CD4-positive, alpha-beta T cell (primary cell): ENCODE measurements around the gene CXorf38. TPM values are rescaled to one million over a fixed set of nuclear protein-coding genes. Genes with fewer than 3 reads are reported as not detected.

Experiments
- ATAC-seq: fragments of 200-7000 bp; cut with Tn5 transposase; one replicate; pipeline ENCODE4 v1.10.0; 2022; ENCODE audit warnings: mild to moderate bottlenecking; ENCODE audit not compliant: poor library complexity
- CTCF ChIA-PET: fragments of 350-600 bp; sonication (Branson Sonifier 250); formaldehyde crosslinking; loops from one replicate; lab custom pipeline; 2021; ENCODE audit warnings: antibody characterized with exemption, inconsistent platforms; lab: Charles Lee
- POLR2A ChIA-PET: fragments of 350-600 bp; sonication (Branson Sonifier 250); formaldehyde crosslinking; loops from one replicate; lab custom pipeline; 2021; ENCODE audit warnings: antibody characterized with exemption, inconsistent platforms; lab: Charles Lee
- DNase-seq, 14 experiments: peaks; one replicate each; pipeline ENCODE4 v3.0.0-alpha.2; 2013 to 2020; ENCODE audit warnings: mixed read lengths in 2 of 14
- H3K27ac ChIP-seq, 2 donors: one replicate each; pipeline versions ENCODE4 v1.5.1 to v1.7.0; 2013; ENCODE audit warnings: low read length in 2 of 2, low read depth in 1 of 2, mild to moderate bottlenecking in 1 of 2
- H3K27me3 ChIP-seq, 2 experiments: 1 replicate in 1 of 2; 2 replicates in 1 of 2; pipeline versions ENCODE4 v1.6.1 to v1.7.0; 2013; ENCODE audit warnings: low read length in 2 of 2, control low read depth in 1 of 2, mild to moderate bottlenecking in 1 of 2, moderate library complexity in 1 of 2; ENCODE audit not compliant: insufficient read depth in 2 of 2, control insufficient read depth in 1 of 2
- H3K36me3 ChIP-seq: one replicate; pipeline ENCODE4 v1.6.1; 2013; ENCODE audit warnings: low read length, control low read depth; ENCODE audit not compliant: insufficient read depth
- H3K4me1 ChIP-seq: one replicate; pipeline ENCODE4 v1.6.1; 2013; ENCODE audit warnings: low read length, control low read depth; ENCODE audit not compliant: insufficient read depth
- H3K4me3 ChIP-seq: one replicate; pipeline ENCODE4 v1.5.1; 2013; ENCODE audit warnings: mild to moderate bottlenecking, low read length, moderate library complexity
- H3K9me3 ChIP-seq, 2 experiments: 1 replicate in 1 of 2; 2 replicates in 1 of 2; pipeline versions ENCODE4 v1.6.1 to v1.7.0; 2013; ENCODE audit warnings: low read length in 2 of 2, mild to moderate bottlenecking in 2 of 2, control low read depth in 1 of 2, moderate library complexity in 1 of 2; ENCODE audit not compliant: control insufficient read depth in 1 of 2, insufficient read depth in 1 of 2
- H3K27ac Mint-ChIP-seq: one replicate; pipeline ENCODE4 v1.8.0; 2020; ENCODE audit warnings: mixed read lengths
- H3K27me3 Mint-ChIP-seq: one replicate; pipeline ENCODE4 v1.8.0; 2021; ENCODE audit warnings: mixed read lengths
- H3K36me3 Mint-ChIP-seq: one replicate; pipeline ENCODE4 v1.8.0; 2021; ENCODE audit warnings: low read depth, mixed read lengths
- H3K4me1 Mint-ChIP-seq: one replicate; pipeline ENCODE4 v1.8.0; 2021; ENCODE audit warnings: low read depth, mixed read lengths
- H3K4me3 Mint-ChIP-seq: one replicate; pipeline ENCODE4 v1.8.0; 2020; ENCODE audit warnings: mild to moderate bottlenecking, mixed read lengths
- H3K9me3 Mint-ChIP-seq: one replicate; pipeline ENCODE4 v1.8.0; 2020; ENCODE audit warnings: mixed read lengths
- intact Hi-C, 2 experiments: fragments of 100-400 bp; cut with DNase I in 1 of 2; cut with micrococcal nuclease in 1 of 2; formaldehyde crosslinking; loops; one replicate each; pipeline versions ENCODE4 v1.15.1 to v1.9.0; 2023 to 2025; cut with DNase I, micrococcal nuclease
- total RNA-seq, 174 experiments: library from RNA in 2 of 174; stranded (reverse) in 2 of 174; gene quantifications; one replicate each; pipeline ENCODE4 v1.2.3 and lab custom pipeline; 2021 to 2026
- TF ChIP-seq, protein P1 (sequence below): fragments of 200-600 bp; IDR thresholded peaks from one replicate; pipeline ENCODE4 v1.8.0; 2022; ENCODE audit warnings: antibody characterized with exemption, mild to moderate bottlenecking

CXorf38 gene
- total RNA-seq, 2 experiments from 2014 or later, result 9.4 to 10.4 TPM

DNA sequence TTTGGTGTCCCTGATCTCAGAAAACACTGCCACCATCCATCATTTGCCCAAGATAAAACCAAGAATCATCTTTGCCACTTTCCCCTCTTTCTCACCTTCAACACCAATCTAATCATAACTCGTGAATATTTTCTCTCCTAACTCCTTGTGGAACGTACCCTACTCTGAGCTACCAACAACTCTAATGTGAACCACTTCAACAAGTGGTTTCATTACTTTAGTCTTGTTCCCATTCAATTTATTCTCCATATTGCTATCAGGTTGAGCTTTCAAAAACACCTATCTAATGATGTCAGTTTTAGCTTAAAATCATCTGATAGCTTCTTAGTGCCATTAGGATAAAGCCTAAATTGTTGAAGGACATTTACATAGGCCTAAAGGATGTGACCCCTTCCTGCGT is 39.8 kb upstream of the CXorf38 start:
- Histone ChIP-seq H3K4me3 (no peak overlapping the region), H3K36me3 (peaks cover 43% of the 10 kb centered on the region), H3K27ac (no peak overlapping the region), H3K4me1 (no peaks in the 10 kb centered on the region), H3K9me3 (no peaks in the 10 kb centered on the region), H3K27me3 (no peaks in the 10 kb centered on the region)
- H3K36me3 Mint-ChIP-seq, result peaks cover 84% of the 10 kb centered on the region
- intact Hi-C loops, result loop anchor here in 1 of 2 experiments (10.0 kb wide), 1 partner anchor 48 kb away; the partner anchor contains the start of gene MED14
- H3K9me3 Mint-ChIP-seq, result no peaks in the 10 kb centered on the region
- H3K4me3 Mint-ChIP-seq, result no peak overlapping the region
- ATAC-seq (no peak), DNase-seq (no peak)
- CTCF ChIA-PET, result interaction anchor here (1.3 kb wide), 1 partner anchor 8 kb away, joined by 4 read pairs; no protein-coding TSS in a partner anchor
- no peak overlapping the region for H3K27ac Mint-ChIP-seq
- peaks cover 23% of the 10 kb centered on the region for H3K4me1 Mint-ChIP-seq
- TF ChIP-seq, protein P1, sequence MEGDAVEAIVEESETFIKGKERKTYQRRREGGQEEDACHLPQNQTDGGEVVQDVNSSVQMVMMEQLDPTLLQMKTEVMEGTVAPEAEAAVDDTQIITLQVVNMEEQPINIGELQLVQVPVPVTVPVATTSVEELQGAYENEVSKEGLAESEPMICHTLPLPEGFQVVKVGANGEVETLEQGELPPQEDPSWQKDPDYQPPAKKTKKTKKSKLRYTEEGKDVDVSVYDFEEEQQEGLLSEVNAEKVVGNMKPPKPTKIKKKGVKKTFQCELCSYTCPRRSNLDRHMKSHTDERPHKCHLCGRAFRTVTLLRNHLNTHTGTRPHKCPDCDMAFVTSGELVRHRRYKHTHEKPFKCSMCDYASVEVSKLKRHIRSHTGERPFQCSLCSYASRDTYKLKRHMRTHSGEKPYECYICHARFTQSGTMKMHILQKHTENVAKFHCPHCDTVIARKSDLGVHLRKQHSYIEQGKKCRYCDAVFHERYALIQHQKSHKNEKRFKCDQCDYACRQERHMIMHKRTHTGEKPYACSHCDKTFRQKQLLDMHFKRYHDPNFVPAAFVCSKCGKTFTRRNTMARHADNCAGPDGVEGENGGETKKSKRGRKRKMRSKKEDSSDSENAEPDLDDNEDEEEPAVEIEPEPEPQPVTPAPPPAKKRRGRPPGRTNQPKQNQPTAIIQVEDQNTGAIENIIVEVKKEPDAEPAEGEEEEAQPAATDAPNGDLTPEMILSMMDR, result no peak
- POLR2A ChIA-PET, result no interaction called here
- no peaks in the 10 kb centered on the region for H3K27me3 Mint-ChIP-seq

DNA sequence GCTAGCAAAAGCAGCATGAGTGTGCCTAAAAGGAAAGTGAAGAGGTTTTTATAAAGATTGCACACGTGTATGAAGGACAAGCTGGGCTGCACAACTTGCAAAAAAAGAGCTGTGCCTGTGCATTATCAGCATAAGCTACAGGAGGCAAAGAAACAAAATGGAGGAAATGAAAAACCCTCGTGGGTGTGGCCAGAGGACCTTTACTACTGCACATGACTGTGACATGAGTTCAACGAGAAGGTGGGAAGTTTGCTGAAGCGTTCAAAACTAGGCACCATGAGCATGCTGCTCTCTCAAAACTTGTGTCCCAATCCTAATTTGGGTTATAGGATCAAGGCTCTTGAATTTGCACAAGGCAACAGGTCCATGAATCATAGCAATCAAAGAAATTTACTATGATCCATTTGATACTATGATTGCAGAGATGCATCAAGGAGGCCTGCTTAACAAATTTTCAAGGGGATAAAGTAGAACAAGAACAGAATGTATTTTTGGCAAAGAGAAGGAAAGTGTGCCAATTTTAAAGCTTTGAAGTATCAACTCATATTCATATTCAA is 38.1 kb upstream of the CXorf38 start:
- Mint-ChIP-seq H3K36me3 (peaks cover 76% of the 10 kb centered on the region), H3K27me3 (no peaks in the 10 kb centered on the region), H3K9me3 (no peaks in the 10 kb centered on the region), H3K4me3 (no peak overlapping the region), H3K27ac (peak overlapping the region; percentile 42), H3K4me1 (peaks cover 23% of the 10 kb centered on the region)
- POLR2A ChIA-PET, result no interaction called here
- no peak overlapping the region for H3K27ac ChIP-seq
- CTCF ChIA-PET, result interaction anchor here (1.6 kb wide), 1 partner anchor 50 kb away, joined by 3 read pairs; the partner anchor contains the start of gene MED14
- H3K9me3 ChIP-seq, result no peaks in the 10 kb centered on the region
- no peaks in the 10 kb centered on the region for H3K27me3 ChIP-seq
- no peak for ATAC-seq
- H3K4me1 ChIP-seq, result no peaks in the 10 kb centered on the region
- DNase-seq, result no peak
- H3K36me3 ChIP-seq, result peaks cover 46% of the 10 kb centered on the region
- TF ChIP-seq, protein P1, result no peak
- no peak overlapping the region for H3K4me3 ChIP-seq
- intact Hi-C loops, result loop anchor here in 1 of 2 experiments (10.0 kb wide), 1 partner anchor 49 kb away; the partner anchor contains the start of gene MED14

DNA sequence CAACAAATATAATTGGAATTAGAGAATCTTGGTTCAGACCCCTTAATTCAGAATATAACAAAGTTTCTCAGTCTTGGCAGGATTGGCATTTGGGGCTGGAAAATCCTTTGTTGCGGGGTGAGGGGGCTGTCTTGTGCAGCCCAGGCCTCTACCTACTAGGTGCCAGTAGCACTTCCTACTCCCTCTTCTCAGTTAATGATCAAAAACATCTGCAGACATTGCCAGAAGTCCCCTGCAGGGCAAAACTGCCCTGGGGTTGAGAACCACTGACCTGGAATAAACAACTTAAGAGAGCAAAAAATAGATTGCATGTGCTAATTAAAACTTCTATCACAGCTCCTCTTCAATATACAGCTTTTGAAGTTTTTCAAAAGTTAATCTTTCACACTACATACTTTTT is 36.7 kb upstream of the CXorf38 start:
- no peak overlapping the region for H3K27ac Mint-ChIP-seq
- no peaks in the 10 kb centered on the region for H3K27me3 ChIP-seq
- TF ChIP-seq, protein P1, result no peak
- no peak for DNase-seq
- peaks cover 76% of the 10 kb centered on the region for H3K36me3 Mint-ChIP-seq
- no peak overlapping the region for H3K4me3 ChIP-seq
- POLR2A ChIA-PET, result no interaction called here
- H3K9me3 Mint-ChIP-seq, result no peaks in the 10 kb centered on the region
- H3K4me1 ChIP-seq, result no peaks in the 10 kb centered on the region
- peaks cover 47% of the 10 kb centered on the region for H3K36me3 ChIP-seq
- no peak for ATAC-seq
- intact Hi-C loops, result loop anchor here in 1 of 2 experiments (10.0 kb wide), 1 partner anchor 51 kb away; the partner anchor contains the start of gene MED14
- CTCF ChIA-PET, result interaction anchor here (1.6 kb wide), 1 partner anchor 51 kb away, joined by 3 read pairs; the partner anchor contains the start of gene MED14
- no peaks in the 10 kb centered on the region for H3K27me3 Mint-ChIP-seq
- H3K4me1 Mint-ChIP-seq, result peaks cover 23% of the 10 kb centered on the region
- no peak overlapping the region for H3K27ac ChIP-seq
- H3K4me3 Mint-ChIP-seq, result no peak overlapping the region
- H3K9me3 ChIP-seq, result no peaks in the 10 kb centered on the region
